ENCODE results near the gene PDIA5.

- TF ChIP-seq CTCF (IDR thresholded peaks at IDR 0.05) = no peak
- TF ChIP-seq POLR2A (IDR thresholded peaks at IDR 0.05) = no peak
Measured at GRCh38 chr3:123150449-123151215, 83.8 kb downstream of the PDIA5 start.

Measured in esophagus squamous epithelium (tissue), 4 donors.